HG03439 (cell line): ENCODE measurements around the gene CTNNA3.

ENCODE experiments used
- ATAC-seq: cut with Tn5 transposase; IDR thresholded peaks from one replicate; pipeline ENCODE4 v1.9.1; 2021; ENCODE audit warnings: mild to moderate bottlenecking, moderate library complexity; ENCODE audit not compliant: unreplicated experiment

The CTNNA3 gene

GRCh38 chr10:66964946-66965345, 731.0 kb downstream of the CTNNA3 start:
- no peak for ATAC-seq

GRCh38 chr10:66958466-66958865, 737.5 kb downstream of the CTNNA3 start:
- ATAC-seq = no peak

- ATAC-seq = no peak
These were observed 744.1 kb downstream of the CTNNA3 start for GRCh38 chr10:66951896-66952295.

- ATAC-seq = no peak
These were observed 752.4 kb downstream of the CTNNA3 start for GRCh38 chr10:66943590-66943989.

- no peak for ATAC-seq
These were observed 753.6 kb downstream of the CTNNA3 start for GRCh38 chr10:66942407-66942806.

- no peak for ATAC-seq
These were observed 754.5 kb downstream of the CTNNA3 start for GRCh38 chr10:66941491-66941890.

GRCh38 chr10:66940965-66941364, 755.0 kb downstream of the CTNNA3 start:
- ATAC-seq = no peak

GRCh38 chr10:66934711-66935110, 761.3 kb downstream of the CTNNA3 start:
- ATAC-seq = no peak

- ATAC-seq = no peak
These were observed 764.0 kb downstream of the CTNNA3 start for GRCh38 chr10:66931949-66932343.

- ATAC-seq = peak; percentile 80
These were observed 764.6 kb downstream of the CTNNA3 start for GRCh38 chr10:66931340-66931948.

GRCh38 chr10:66929375-66929774, 766.6 kb downstream of the CTNNA3 start:
- no peak for ATAC-seq

GRCh38 chr10:66928776-66929175, 767.2 kb downstream of the CTNNA3 start:
- ATAC-seq = no peak

GRCh38 chr10:66927971-66928770, 767.8 kb downstream of the CTNNA3 start:
- ATAC-seq = no peak

GRCh38 chr10:66927251-66927935, 768.6 kb downstream of the CTNNA3 start:
- ATAC-seq = no peak

GRCh38 chr10:66926841-66927240, 769.2 kb downstream of the CTNNA3 start:
- ATAC-seq = no peak

- peak; percentile 100 for ATAC-seq
These were observed 769.9 kb downstream of the CTNNA3 start, which contains the start of gene LRRTM3 for GRCh38 chr10:66925896-66926715. LRRTM3 (plus strand) TSS chr10:66926036.

- ATAC-seq = no peak
These were observed 770.6 kb downstream of the CTNNA3 start for GRCh38 chr10:66925373-66925772.

GRCh38 chr10:66924674-66925345, 771.2 kb downstream of the CTNNA3 start:
- no peak for ATAC-seq

GRCh38 chr10:66919248-66919647, 776.7 kb downstream of the CTNNA3 start:
- no peak for ATAC-seq

- no peak for ATAC-seq
These were observed 778.9 kb downstream of the CTNNA3 start for GRCh38 chr10:66917104-66917503.
